GM12878 (cell line): ENCODE data around the gene TIGD1. TPM values are rescaled to one million over a fixed set of nuclear protein-coding genes. Genes with fewer than 3 reads are reported as not detected.

ENCODE experiments used
- ATAC-seq: fragments of 200-7000 bp; cut with Tn5 transposase; 3 replicates; pipeline ENCODE4 v1.9.1; 2020; ENCODE audit warnings: mild to moderate bottlenecking, moderate library complexity
- BruUV-seq: library from RNA; stranded (reverse); fragments of 400-500 nt; replicated peaks from 2 replicates; lab custom pipeline; 2021; lab: Mats Ljungman, UMichigan
- CTCF ChIA-PET: fragments of 300-600 bp; sonication (Branson Sonifier 250); formaldehyde crosslinking; extraction: SDS; loops from one replicate; lab custom pipeline; 2021; ENCODE audit warnings: inconsistent platforms; lab: Yijun Ruan, JAX
- POLR2A ChIA-PET: fragments of 350-600 bp; formaldehyde crosslinking; extraction: SDS; loops from one replicate; lab custom pipeline; 2021; ENCODE audit warnings: inconsistent platforms; lab: Charles Lee
- RAD21 ChIA-PET: fragments of 300-600 bp; sonication (Branson Sonifier 250); formaldehyde crosslinking; loops from one replicate; lab custom pipeline; 2023; ENCODE audit warnings: antibody characterized with exemption; ENCODE audit not compliant: unreplicated experiment; lab: Charles Lee
- SMC1A ChIA-PET: fragments of 300-600 bp; sonication (Branson Sonifier 250); formaldehyde crosslinking; loops from one replicate; lab custom pipeline; 2023; ENCODE audit not compliant: unreplicated experiment, uncharacterized antibody; lab: Charles Lee
- DNase-seq: peaks from one replicate; pipeline ENCODE4 v3.0.0-alpha.2; 2011; ENCODE audit warnings: low read depth, low spot score
- FAIRE-seq: peaks from 3 replicates; lab custom pipeline; 2011; peaks lifted over from hg19 to GRCh38; lab: Jason Lieb, UNC
- H2AFZ ChIP-seq: 2 replicates; pipeline ENCODE4 v1.6.0; 2011; ENCODE audit warnings: low read depth, low read length, control low read depth; ENCODE audit not compliant: control insufficient read depth
- H3K27ac ChIP-seq: 2 replicates; pipeline ENCODE4 v1.5.1; 2011; ENCODE audit warnings: control low read depth; ENCODE audit not compliant: control insufficient read depth, insufficient read depth
- H3K27me3 ChIP-seq, 2 experiments: replicated peaks in 1 of 2; 2 replicates each; pipeline versions ENCODE4 v1.6.0 to v1.6.1; 2011; ENCODE audit warnings: low read length in 1 of 2; ENCODE audit not compliant: control insufficient read depth in 2 of 2, insufficient read depth in 2 of 2
- H3K36me3 ChIP-seq, 2 experiments: 2 replicates each; pipeline ENCODE4 v1.5.1; 2011; ENCODE audit warnings: low read length in 1 of 2; ENCODE audit not compliant: control insufficient read depth in 2 of 2, insufficient read depth in 2 of 2
- H3K4me1 ChIP-seq: 2 replicates; pipeline ENCODE4 v1.6.1; 2011; ENCODE audit warnings: mild to moderate bottlenecking, low read length, moderate library complexity, mixed read lengths; ENCODE audit not compliant: control insufficient read depth, insufficient read depth
- H3K4me2 ChIP-seq: 2 replicates; pipeline ENCODE4 v1.6.0; 2011; ENCODE audit warnings: control low read depth; ENCODE audit not compliant: control insufficient read depth, insufficient read depth
- H3K4me3 ChIP-seq: fragments of 200-600 bp; sonication (generic); 2 replicates; pipeline ENCODE4 v1.5.1; 2016
- H3K79me2 ChIP-seq: 2 replicates; pipeline ENCODE4 v1.6.0; 2011; ENCODE audit warnings: low read length; ENCODE audit not compliant: control insufficient read depth, insufficient read depth
- H3K9ac ChIP-seq: 2 replicates; pipeline ENCODE4 v1.8.0; 2011; ENCODE audit warnings: low read length, control low read depth, mixed read lengths; ENCODE audit not compliant: control insufficient read depth, insufficient read depth
- H3K9me3 ChIP-seq: replicated peaks from 3 replicates; pipeline ENCODE4 v1.5.1; 2011; ENCODE audit warnings: mild to moderate bottlenecking, low read length; ENCODE audit not compliant: control insufficient read depth, insufficient read depth
- H4K20me1 ChIP-seq: 2 replicates; pipeline ENCODE4 v1.6.0; 2011; ENCODE audit not compliant: control insufficient read depth, insufficient read depth
- CREM ChIP-seq: IDR thresholded peaks from 2 replicates; pipeline ENCODE4 v1.6.1; 2014; ENCODE audit warnings: antibody characterized with exemption, low read depth
- IKZF1 ChIP-seq: fragments of 450-650 bp; conservative IDR thresholded peaks from 2 replicates; pipeline ENCODE4 v1.6.1; 2017; ENCODE audit warnings: antibody characterized with exemption, mild to moderate bottlenecking
- POLR2A ChIP-seq: IDR thresholded peaks from 2 replicates; pipeline ENCODE4 v1.6.1; 2011; ENCODE audit warnings: low read depth, mild to moderate bottlenecking, low read length
- POLR2AphosphoS5 ChIP-seq: IDR thresholded peaks from 2 replicates; pipeline ENCODE4 v1.6.1; 2011; ENCODE audit warnings: mild to moderate bottlenecking, low read length, inconsistent platforms
- SUPT20H ChIP-seq: IDR thresholded peaks from 2 replicates; pipeline ENCODE4 v1.6.1; 2011; ENCODE audit warnings: low read depth, mild to moderate bottlenecking, low read length, moderate library complexity, borderline replicate concordance; ENCODE audit not compliant: control insufficient read depth
- TARDBP ChIP-seq: IDR thresholded peaks from 2 replicates; pipeline ENCODE4 v1.6.1; 2016; ENCODE audit warnings: borderline replicate concordance
- WRNIP1 ChIP-seq: IDR thresholded peaks from 2 replicates; pipeline ENCODE4 v1.6.1; 2011; ENCODE audit warnings: low read depth, low read length, improper control_type of control experiment, borderline replicate concordance
- WGBS: methylation state at CpG from one replicate; pipeline ENCODE4 v1.1.6; 2016; ENCODE audit warnings: low lambda C conversion rate; ENCODE audit not compliant: insufficient replicate concordance, insufficient coverage; ENCODE audit errors: missing lambda C conversion rate; 5-methylcytosine and 5-hydroxymethylcytosine counted together
- in situ Hi-C: fragments of 300-500 bp; cut with MboI; formaldehyde crosslinking; loops from 9 replicates; pipeline ENCODE4 v1.14.3; 2018; ENCODE audit warnings: mixed read lengths
- intact Hi-C: fragments of 100-400 bp; cut with micrococcal nuclease; formaldehyde crosslinking; loops from one replicate; pipeline ENCODE4 v1.14.2; 2022; ENCODE audit not compliant: unreplicated experiment
- polyA plus RNA-seq, 11 experiments: library from polyadenylated mRNA; depleted of rRNA in 4 of 11; unstranded in 6 of 11; stranded (reverse) in 5 of 11; fragments of >200 nt; fragmentation: Nextera tagmentation in 4 of 11; fragmentation: Illumina TruSeq in 1 of 11; extraction: Ambion mirVana in 4 of 11; extraction: Trizol in 1 of 11; gene quantifications; 1 replicate in 1 of 11; 2 replicates in 10 of 11; pipeline versions ENCODE4 v1.2.1 to v1.2.3, GENCODE V29; 2011 to 2016; ENCODE audit warnings: inconsistent platforms in 2 of 11, missing spikeins in 2 of 11, low read depth in 1 of 11
- total RNA-seq, 4 experiments: library from RNA; depleted of rRNA in 3 of 4; stranded (reverse); fragments of >200 nt in 3 of 4; fragmentation: Illumina TruSeq in 1 of 4; extraction: Trizol in 1 of 4; gene quantifications; 2 replicates each; pipeline versions ENCODE4 v1.2.1 to v1.2.3, GENCODE V29; 2013 to 2021
- TF ChIP-seq, protein P1 (sequence below): fragments of 150-350 bp; IDR thresholded peaks from 2 replicates; pipeline ENCODE4 v1.6.1; 2014; ENCODE audit warnings: mild to moderate bottlenecking, low read depth, low read length
- TF ChIP-seq, protein P2 (sequence below): fragments of 450-650 bp; formaldehyde crosslinking; IDR thresholded peaks from 2 replicates; pipeline ENCODE4 v1.5.0; 2022; ENCODE audit warnings: mild to moderate bottlenecking, missing genetic modification characterization

The TIGD1 gene
- total and polyA plus RNA-seq, 10 of the 15 experiments (the other 5 are each of a cell fraction or from before 2014, with no cell fraction given) = 1.4 to 8.4 (median 5.6) TPM

DNA sequence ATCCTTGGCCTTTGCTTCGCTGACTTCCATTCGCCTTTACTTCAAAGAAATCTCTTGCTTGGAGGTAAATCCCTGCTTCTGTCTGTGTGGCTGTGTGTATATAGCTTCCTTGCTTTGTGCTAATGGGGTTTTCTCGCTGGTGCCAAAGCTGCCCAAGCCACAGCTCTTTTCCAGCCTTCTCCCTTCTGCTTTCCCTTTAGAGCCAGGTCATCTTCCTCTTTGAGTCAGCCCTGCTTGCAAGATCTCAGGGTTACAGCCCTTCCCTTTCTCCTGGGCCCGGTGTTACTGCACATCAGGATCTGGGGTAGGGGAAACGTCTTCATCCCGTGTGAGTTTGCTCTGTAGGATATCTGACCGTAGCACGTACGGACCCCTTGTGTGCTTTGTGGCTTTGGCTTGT, 19.2 kb upstream of the TIGD1 start:
- no peak for FAIRE-seq
- no peak for DNase-seq
- TF ChIP-seq IKZF1 = no peak
- TF ChIP-seq SUPT20H = no peak
- TF ChIP-seq POLR2AphosphoS5 = no peak
- no peak for TF ChIP-seq CREM
- TF ChIP-seq, protein P1, sequence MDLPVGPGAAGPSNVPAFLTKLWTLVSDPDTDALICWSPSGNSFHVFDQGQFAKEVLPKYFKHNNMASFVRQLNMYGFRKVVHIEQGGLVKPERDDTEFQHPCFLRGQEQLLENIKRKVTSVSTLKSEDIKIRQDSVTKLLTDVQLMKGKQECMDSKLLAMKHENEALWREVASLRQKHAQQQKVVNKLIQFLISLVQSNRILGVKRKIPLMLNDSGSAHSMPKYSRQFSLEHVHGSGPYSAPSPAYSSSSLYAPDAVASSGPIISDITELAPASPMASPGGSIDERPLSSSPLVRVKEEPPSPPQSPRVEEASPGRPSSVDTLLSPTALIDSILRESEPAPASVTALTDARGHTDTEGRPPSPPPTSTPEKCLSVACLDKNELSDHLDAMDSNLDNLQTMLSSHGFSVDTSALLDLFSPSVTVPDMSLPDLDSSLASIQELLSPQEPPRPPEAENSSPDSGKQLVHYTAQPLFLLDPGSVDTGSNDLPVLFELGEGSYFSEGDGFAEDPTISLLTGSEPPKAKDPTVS = no peak
- TF ChIP-seq WRNIP1 = no peak
- no peak for TF ChIP-seq TARDBP
- TF ChIP-seq, protein P2, sequence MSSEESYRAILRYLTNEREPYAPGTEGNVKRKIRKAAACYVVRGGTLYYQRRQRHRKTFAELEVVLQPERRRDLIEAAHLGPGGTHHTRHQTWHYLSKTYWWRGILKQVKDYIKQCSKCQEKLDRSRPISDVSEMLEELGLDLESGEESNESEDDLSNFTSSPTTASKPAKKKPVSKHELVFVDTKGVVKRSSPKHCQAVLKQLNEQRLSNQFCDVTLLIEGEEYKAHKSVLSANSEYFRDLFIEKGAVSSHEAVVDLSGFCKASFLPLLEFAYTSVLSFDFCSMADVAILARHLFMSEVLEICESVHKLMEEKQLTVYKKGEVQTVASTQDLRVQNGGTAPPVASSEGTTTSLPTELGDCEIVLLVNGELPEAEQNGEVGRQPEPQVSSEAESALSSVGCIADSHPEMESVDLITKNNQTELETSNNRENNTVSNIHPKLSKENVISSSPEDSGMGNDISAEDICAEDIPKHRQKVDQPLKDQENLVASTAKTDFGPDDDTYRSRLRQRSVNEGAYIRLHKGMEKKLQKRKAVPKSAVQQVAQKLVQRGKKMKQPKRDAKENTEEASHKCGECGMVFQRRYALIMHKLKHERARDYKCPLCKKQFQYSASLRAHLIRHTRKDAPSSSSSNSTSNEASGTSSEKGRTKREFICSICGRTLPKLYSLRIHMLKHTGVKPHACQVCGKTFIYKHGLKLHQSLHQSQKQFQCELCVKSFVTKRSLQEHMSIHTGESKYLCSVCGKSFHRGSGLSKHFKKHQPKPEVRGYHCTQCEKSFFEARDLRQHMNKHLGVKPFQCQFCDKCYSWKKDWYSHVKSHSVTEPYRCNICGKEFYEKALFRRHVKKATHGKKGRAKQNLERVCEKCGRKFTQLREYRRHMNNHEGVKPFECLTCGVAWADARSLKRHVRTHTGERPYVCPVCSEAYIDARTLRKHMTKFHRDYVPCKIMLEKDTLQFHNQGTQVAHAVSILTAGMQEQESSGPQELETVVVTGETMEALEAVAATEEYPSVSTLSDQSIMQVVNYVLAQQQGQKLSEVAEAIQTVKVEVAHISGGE (CRISPR knock-in tag) = no peak
- no peak for TF ChIP-seq POLR2A
- Histone ChIP-seq H3K4me3 (no peak overlapping the region), H3K4me1 (no peaks in the 10 kb centered on the region), H3K27me3 (no peaks in the 10 kb centered on the region), H3K27ac (no peak overlapping the region), H3K79me2 (no peaks in the 10 kb centered on the region), H3K9me3 (no peaks in the 10 kb centered on the region), H3K4me2 (no peak overlapping the region), H3K36me3 (peaks cover 15 to 42% of the 10 kb centered on the region in 2 experiments), H4K20me1 (no peaks in the 10 kb centered on the region), H3K9ac (no peak overlapping the region), H2AFZ (no peak overlapping the region)
- in situ Hi-C loops = no loop called here
- 95% methylated on average over 9 of the region's 9 CpGs for WGBS
- no TSS peak for BruUV-seq
- intact Hi-C loops = no loop called here
- POLR2A ChIA-PET = interaction anchor here (1.1 kb wide), 1 partner anchor 21 kb away, joined by 3 read pairs; no protein-coding TSS in a partner anchor
- CTCF ChIA-PET = no interaction called here
- RAD21 ChIA-PET = no interaction called here
- SMC1A ChIA-PET = no interaction called here
- ATAC-seq = no peak
